AG04449 (cell line): ENCODE data around the gene B3GAT3.
A peak's percentile ranks its signal among the peaks of the same experiment; 100 is the strongest.
"Not testable (repeated sequence)": the region's sequence is repeated elsewhere in the genome, so short reads cannot be mapped to it uniquely, and the experiment has no call there.

ENCODE experiments used
- CTCF ChIA-PET: fragments of 350-600 bp; formaldehyde crosslinking; extraction: SDS; loops from one replicate; lab custom pipeline; 2021; ENCODE audit warnings: antibody characterized with exemption; lab: Yijun Ruan, JAX
- POLR2A ChIA-PET: fragments of 400-600, 350-600 bp; formaldehyde crosslinking; extraction: SDS; loops from one replicate; lab custom pipeline; 2020; ENCODE audit warnings: antibody characterized with exemption, inconsistent platforms; lab: Yijun Ruan, JAX
- DNase-seq: peaks from one replicate; pipeline ENCODE4 v3.0.0-alpha.2; 2010; ENCODE audit warnings: low read depth, low spot score
- H3K4me3 ChIP-seq: 2 replicates; pipeline ENCODE4 v1.5.1; 2011; ENCODE audit warnings: low read depth, mild to moderate bottlenecking, control low read depth, low read length
- CTCF ChIP-seq: IDR thresholded peaks from one replicate; pipeline ENCODE4 v1.5.1; 2011; ENCODE audit warnings: mild to moderate bottlenecking, moderate library complexity, low read length, control low read depth, inconsistent platforms; ENCODE audit not compliant: insufficient read depth; ENCODE audit errors: missing control alignments

The B3GAT3 gene

GRCh38 chr11:62627713-62628112 lies 5.9 kb upstream of the B3GAT3 start:
- DNase-seq, result no peak
- POLR2A ChIA-PET, result interaction anchor here (1.0 kb wide), 1 partner anchor 36 kb away, joined by 3 read pairs; the partner anchor contains the start of gene TUT1
- CTCF ChIA-PET, result interaction anchor here (1.0 to 1.5 kb wide), 2 partner anchors 17 to 34 kb away, joined by 3 to 4 read pairs; no protein-coding TSS in a partner anchor
- TF ChIP-seq CTCF, result no peak
- H3K4me3 ChIP-seq, result no peak overlapping the region

GRCh38 chr11:62622476-62623089 lies 797 bp upstream of the B3GAT3 start:
- ChIA-PET CTCF (interaction anchor here (1.0 to 6.2 kb wide), 6 partner anchors 9 to 31 kb away, joined by 3 to 49 read pairs (median 5); partner anchors contain the start of genes EML3, ROM1 and TUT1), POLR2A (interaction anchor here (0.7 to 2.5 kb wide), 12 partner anchors 10 to 85 kb away, joined by 3 to 16 read pairs (median 6); partner anchors contain the start of genes AHNAK, BSCL2, C11orf98 and CSKMT)
- H3K4me3 ChIP-seq, result peak overlapping the region; percentile 39; the same call in 1 of the 2 replicates

GRCh38 chr11:62621027-62621566 lies 689 bp downstream of the B3GAT3 start:
- POLR2A ChIA-PET, result interaction anchor here (1.0 to 2.5 kb wide), 12 partner anchors 9 to 76 kb away, joined by 3 to 16 read pairs (median 6); partner anchors contain the start of genes C11orf98, CSKMT, EML3 and GANAB
- peak overlapping the region; percentile 83 for H3K4me3 ChIP-seq

More at GRCh38 chr11:62622476-62623089, 797 bp upstream of the B3GAT3 start:
- TF ChIP-seq CTCF, result no peak
- no peak for DNase-seq

GRCh38 chr11:62616957-62617356 lies 4.8 kb downstream of the B3GAT3 start:
- CTCF ChIA-PET, result interaction anchor here (1.5 kb wide), 1 partner anchor 15 kb away, joined by 4 read pairs; the partner anchor contains the start of gene MTA2
- H3K4me3 ChIP-seq, POLR2A ChIA-PET, DNase-seq: not testable (repeated sequence)

More at GRCh38 chr11:62621027-62621566, 689 bp downstream of the B3GAT3 start:
- CTCF ChIA-PET, result interaction anchor here (0.9 to 6.2 kb wide), 12 partner anchors 8 to 226 kb away, joined by 3 to 49 read pairs (median 5); partner anchors contain the start of genes EML3, ROM1 and TUT1
- TF ChIP-seq CTCF, result no peak
- DNase-seq, result no peak

- ChIA-PET POLR2A (no interaction called here), CTCF (no interaction called here)
- DNase-seq, result no peak
- H3K4me3 ChIP-seq, result no peak overlapping the region
- no peak for TF ChIP-seq CTCF
Observed at GRCh38 chr11:62615521-62615920, 6.3 kb downstream of the B3GAT3 start.

- CTCF ChIA-PET, result interaction anchor here (1.2 to 12.0 kb wide), 2 partner anchors 11 to 20 kb away, joined by 3 to 95 read pairs; partner anchors contain the start of gene TUT1
- no peak for DNase-seq
- no peak for TF ChIP-seq CTCF
- POLR2A ChIA-PET, result interaction anchor here (0.7 kb wide), 1 partner anchor 39 kb away, joined by 3 read pairs; the partner anchor contains the start of gene INTS5
- no peak overlapping the region for H3K4me3 ChIP-seq
Observed at GRCh38 chr11:62614275-62614674, 7.5 kb downstream of the B3GAT3 start.
